ENCODE data around the gene ERFE. TPM values are rescaled to one million over a fixed set of nuclear protein-coding genes. Genes with fewer than 3 reads are reported as not detected.
A peak's percentile ranks its signal among the peaks of the same experiment; 100 is the strongest.

ERFE gene
- total and polyA plus RNA-seq, 2 of the 13 experiments (the other 11 are each of a cell fraction or from before 2014, with no cell fraction given), result 0.09 TPM; not detected in 1

GRCh38 chr2:238203973-238204683 lies 45.4 kb downstream of the ERFE start (continued):
- TF ChIP-seq, protein P1, sequence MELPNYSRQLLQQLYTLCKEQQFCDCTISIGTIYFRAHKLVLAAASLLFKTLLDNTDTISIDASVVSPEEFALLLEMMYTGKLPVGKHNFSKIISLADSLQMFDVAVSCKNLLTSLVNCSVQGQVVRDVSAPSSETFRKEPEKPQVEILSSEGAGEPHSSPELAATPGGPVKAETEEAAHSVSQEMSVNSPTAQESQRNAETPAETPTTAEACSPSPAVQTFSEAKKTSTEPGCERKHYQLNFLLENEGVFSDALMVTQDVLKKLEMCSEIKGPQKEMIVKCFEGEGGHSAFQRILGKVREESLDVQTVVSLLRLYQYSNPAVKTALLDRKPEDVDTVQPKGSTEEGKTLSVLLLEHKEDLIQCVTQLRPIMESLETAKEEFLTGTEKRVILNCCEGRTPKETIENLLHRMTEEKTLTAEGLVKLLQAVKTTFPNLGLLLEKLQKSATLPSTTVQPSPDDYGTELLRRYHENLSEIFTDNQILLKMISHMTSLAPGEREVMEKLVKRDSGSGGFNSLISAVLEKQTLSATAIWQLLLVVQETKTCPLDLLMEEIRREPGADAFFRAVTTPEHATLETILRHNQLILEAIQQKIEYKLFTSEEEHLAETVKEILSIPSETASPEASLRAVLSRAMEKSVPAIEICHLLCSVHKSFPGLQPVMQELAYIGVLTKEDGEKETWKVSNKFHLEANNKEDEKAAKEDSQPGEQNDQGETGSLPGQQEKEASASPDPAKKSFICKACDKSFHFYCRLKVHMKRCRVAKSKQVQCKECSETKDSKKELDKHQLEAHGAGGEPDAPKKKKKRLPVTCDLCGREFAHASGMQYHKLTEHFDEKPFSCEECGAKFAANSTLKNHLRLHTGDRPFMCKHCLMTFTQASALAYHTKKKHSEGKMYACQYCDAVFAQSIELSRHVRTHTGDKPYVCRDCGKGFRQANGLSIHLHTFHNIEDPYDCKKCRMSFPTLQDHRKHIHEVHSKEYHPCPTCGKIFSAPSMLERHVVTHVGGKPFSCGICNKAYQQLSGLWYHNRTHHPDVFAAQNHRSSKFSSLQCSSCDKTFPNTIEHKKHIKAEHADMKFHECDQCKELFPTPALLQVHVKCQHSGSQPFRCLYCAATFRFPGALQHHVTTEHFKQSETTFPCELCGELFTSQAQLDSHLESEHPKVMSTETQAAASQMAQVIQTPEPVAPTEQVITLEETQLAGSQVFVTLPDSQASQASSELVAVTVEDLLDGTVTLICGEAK (IDR thresholded peaks at IDR 0.05), result no peak
- TF ChIP-seq, protein P1 (CRISPR knock-in tag; IDR thresholded peaks at IDR 0.05), result peak; percentile 22; the same call in 1 of the 2 replicates
- TF ChIP-seq MTA1 (CRISPR knock-in tag; IDR thresholded peaks at IDR 0.05; ENCODE audit: borderline replicate concordance) (0 out of 2 replicates have a peak, but pooled peaks have one; percentile 23), ZNF225 (CRISPR knock-in tag; IDR thresholded peaks at IDR 0.05) (0 out of 2 replicates have a peak, but pooled peaks have one; percentile 31), ZNF7 (CRISPR knock-in tag; IDR thresholded peaks at IDR 0.05) (no peak), NFE2 (CRISPR knock-in tag; IDR thresholded peaks at IDR 0.05) (no peak), ZBTB7B (CRISPR knock-in tag; IDR thresholded peaks at IDR 0.05) (no peak), RXRB (CRISPR knock-in tag; IDR thresholded peaks at IDR 0.05; ENCODE audit: borderline replicate concordance) (0 out of 2 replicates have a peak, but pooled peaks have one; percentile 4), SUZ12 (IDR thresholded peaks at IDR 0.05; ENCODE audit: low read depth, low read length) (no peak), MAZ (IDR thresholded peaks at IDR 0.05; ENCODE audit: borderline replicate concordance, low read depth, low read length) (no peak), MAZ (CRISPR knock-in tag; IDR thresholded peaks at IDR 0.05; ENCODE audit: low read depth) (0 out of 2 replicates have a peak, but pooled peaks have one; percentile 16), ZNF788 (CRISPR knock-in tag; IDR thresholded peaks at IDR 0.05; ENCODE audit: borderline replicate concordance) (peak; percentile 68; the same call in 1 of the 2 replicates), ZNF354B (CRISPR knock-in tag; IDR thresholded peaks at IDR 0.05) (0 out of 2 replicates have a peak, but pooled peaks have one; percentile 24), HNF1B (CRISPR knock-in tag; IDR thresholded peaks at IDR 0.05) (peak; percentile 71), SP4 (CRISPR knock-in tag; IDR thresholded peaks at IDR 0.05) (peak; percentile 27; the same call in 1 of the 2 replicates)
- TF ChIP-seq, protein P2, sequence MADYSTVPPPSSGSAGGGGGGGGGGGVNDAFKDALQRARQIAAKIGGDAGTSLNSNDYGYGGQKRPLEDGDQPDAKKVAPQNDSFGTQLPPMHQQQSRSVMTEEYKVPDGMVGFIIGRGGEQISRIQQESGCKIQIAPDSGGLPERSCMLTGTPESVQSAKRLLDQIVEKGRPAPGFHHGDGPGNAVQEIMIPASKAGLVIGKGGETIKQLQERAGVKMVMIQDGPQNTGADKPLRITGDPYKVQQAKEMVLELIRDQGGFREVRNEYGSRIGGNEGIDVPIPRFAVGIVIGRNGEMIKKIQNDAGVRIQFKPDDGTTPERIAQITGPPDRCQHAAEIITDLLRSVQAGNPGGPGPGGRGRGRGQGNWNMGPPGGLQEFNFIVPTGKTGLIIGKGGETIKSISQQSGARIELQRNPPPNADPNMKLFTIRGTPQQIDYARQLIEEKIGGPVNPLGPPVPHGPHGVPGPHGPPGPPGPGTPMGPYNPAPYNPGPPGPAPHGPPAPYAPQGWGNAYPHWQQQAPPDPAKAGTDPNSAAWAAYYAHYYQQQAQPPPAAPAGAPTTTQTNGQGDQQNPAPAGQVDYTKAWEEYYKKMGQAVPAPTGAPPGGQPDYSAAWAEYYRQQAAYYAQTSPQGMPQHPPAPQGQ (CRISPR knock-in tag; IDR thresholded peaks at IDR 0.05; ENCODE audit: borderline replicate concordance), result no peak

Measured in HepG2 (cell line).